NCI-H2107 (cell line): ENCODE measurements around the gene MTUS2.

Experiments used
- DNase-seq: peaks from one replicate; lab custom pipeline; 2025; lab: John Stamatoyannopoulos, UW

Gene MTUS2

GRCh38 chr13:29397265-29397664, 577.1 kb downstream of the MTUS2 start:
- no peak for DNase-seq

GRCh38 chr13:29402166-29402636, 582.1 kb downstream of the MTUS2 start:
- DNase-seq = no peak

- DNase-seq = no peak
Observed at GRCh38 chr13:29405401-29405800, 585.3 kb downstream of the MTUS2 start.

GRCh38 chr13:29411481-29411880, 591.3 kb downstream of the MTUS2 start:
- no peak for DNase-seq

GRCh38 chr13:29418026-29418425, 597.9 kb downstream of the MTUS2 start:
- DNase-seq = no peak

GRCh38 chr13:29421118-29421517, 601.0 kb downstream of the MTUS2 start:
- DNase-seq = no peak

- DNase-seq = no peak
Observed at GRCh38 chr13:29422015-29422414, 601.9 kb downstream of the MTUS2 start.

- DNase-seq = no peak
Observed at GRCh38 chr13:29423050-29423449, 602.9 kb downstream of the MTUS2 start.

GRCh38 chr13:29427937-29428309, 607.8 kb downstream of the MTUS2 start:
- no peak for DNase-seq

GRCh38 chr13:29428310-29429181, 608.4 kb downstream of the MTUS2 start:
- no peak for DNase-seq

GRCh38 chr13:29429286-29429900, 609.3 kb downstream of the MTUS2 start:
- DNase-seq = no peak

- no peak for DNase-seq
Observed at GRCh38 chr13:29434217-29434945, 614.2 kb downstream of the MTUS2 start.

- no peak for DNase-seq
Observed at GRCh38 chr13:29435125-29435911, 615.2 kb downstream of the MTUS2 start.

GRCh38 chr13:29436291-29436690, 616.2 kb downstream of the MTUS2 start:
- no peak for DNase-seq

GRCh38 chr13:29436721-29437280, 616.7 kb downstream of the MTUS2 start:
- DNase-seq = no peak

- DNase-seq = no peak
Observed at GRCh38 chr13:29438769-29439168, 618.6 kb downstream of the MTUS2 start.

- DNase-seq = no peak
Observed at GRCh38 chr13:29439601-29440388, 619.7 kb downstream of the MTUS2 start.

GRCh38 chr13:29441306-29441705, 621.2 kb downstream of the MTUS2 start:
- no peak for DNase-seq

GRCh38 chr13:29446016-29446415, 625.9 kb downstream of the MTUS2 start:
- no peak for DNase-seq

GRCh38 chr13:29448174-29448573, 628.0 kb downstream of the MTUS2 start:
- no peak for DNase-seq

- no peak for DNase-seq
Observed at GRCh38 chr13:29449726-29450125, 629.6 kb downstream of the MTUS2 start.
